GM18909 (cell line): ENCODE measurements around the gene TFAP2B.

Experiments used
- ATAC-seq: cut with Tn5 transposase; IDR thresholded peaks from one replicate; pipeline ENCODE4 v1.9.1; 2021; ENCODE audit warnings: mild to moderate bottlenecking; ENCODE audit not compliant: unreplicated experiment, poor library complexity

Gene TFAP2B

DNA sequence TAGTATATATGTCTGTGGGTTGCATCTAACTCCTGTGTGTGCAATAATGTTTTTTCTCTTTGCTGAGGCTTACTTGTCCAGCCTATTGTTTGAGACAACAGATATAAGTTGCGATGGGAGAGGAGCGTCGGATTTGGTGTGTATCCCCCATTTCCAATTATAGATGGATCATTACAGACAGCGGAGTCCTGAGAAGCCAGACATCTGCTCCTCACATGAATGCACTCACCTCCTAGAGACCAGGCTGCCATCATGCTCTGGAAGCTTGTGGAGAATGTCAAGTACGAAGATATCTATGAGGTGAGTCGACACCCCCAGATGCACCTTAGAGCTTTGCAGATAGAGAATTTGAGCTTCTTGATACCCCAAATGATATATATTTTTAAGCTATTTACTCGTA, at the start of gene TFAP2B:
Gene TFAP2B, plus strand, starts transcription at position 199 of the 400 bp plus-strand sequence. Its CDS starts 21 bp downstream, at position 220.
- ATAC-seq = no peak

DNA sequence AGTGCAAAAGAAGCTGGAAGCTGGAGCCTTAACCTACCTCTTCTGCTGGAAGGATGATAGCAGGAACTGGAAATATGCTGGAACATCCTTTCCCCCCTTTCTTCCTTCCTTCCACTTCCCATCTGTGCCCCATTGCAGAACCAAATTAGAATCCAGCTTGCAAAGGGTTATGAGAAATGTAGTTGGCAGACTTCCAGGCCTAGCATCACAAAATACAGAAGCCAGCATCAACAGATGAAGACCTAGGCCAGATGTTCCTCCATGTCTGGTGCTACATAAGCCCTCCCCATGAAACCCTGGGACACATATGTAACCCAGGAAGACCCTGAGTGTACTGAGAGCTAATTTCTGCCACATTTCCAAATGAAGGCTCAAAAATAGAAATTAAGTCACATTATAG, 40.0 kb upstream of the TFAP2B start:
- ATAC-seq = no peak

DNA sequence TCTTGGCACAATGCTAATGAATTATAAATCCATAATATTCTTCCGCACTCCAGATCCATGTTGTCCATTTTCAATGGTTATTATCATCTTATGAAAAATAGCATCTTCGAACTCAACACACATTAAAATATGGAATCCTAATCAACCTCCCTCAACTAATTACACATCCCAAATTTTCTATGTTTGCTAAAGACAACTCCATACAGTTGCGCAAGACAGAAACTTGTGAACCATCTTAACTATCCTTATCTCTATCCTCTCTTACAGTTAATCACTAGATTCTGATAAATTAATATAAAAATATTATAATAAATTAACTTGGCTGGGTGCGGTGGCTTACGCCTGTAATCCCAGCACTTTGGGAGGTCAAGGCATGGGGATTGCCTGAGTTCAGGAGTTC, 38.3 kb upstream of the TFAP2B start:
- no peak for ATAC-seq

DNA sequence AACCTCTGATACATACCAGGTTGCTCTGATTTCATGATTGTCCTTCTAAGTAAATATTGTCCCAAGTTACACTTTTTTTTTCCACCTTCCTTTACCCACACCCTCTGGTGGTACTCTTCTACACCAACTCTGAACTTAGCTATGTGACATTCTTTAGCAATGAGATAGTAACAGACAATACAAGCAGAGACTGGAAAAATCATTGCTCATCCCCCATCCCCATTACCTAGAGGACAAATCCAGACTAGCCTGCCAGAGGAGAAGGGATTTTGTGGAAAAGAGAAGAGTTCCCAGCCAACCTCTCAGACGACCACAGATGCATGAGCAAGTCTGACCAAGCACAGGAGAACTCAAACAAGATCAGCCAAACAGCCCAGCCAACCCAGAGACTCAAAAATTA, 32.8 kb upstream of the TFAP2B start:
- ATAC-seq = no peak

DNA sequence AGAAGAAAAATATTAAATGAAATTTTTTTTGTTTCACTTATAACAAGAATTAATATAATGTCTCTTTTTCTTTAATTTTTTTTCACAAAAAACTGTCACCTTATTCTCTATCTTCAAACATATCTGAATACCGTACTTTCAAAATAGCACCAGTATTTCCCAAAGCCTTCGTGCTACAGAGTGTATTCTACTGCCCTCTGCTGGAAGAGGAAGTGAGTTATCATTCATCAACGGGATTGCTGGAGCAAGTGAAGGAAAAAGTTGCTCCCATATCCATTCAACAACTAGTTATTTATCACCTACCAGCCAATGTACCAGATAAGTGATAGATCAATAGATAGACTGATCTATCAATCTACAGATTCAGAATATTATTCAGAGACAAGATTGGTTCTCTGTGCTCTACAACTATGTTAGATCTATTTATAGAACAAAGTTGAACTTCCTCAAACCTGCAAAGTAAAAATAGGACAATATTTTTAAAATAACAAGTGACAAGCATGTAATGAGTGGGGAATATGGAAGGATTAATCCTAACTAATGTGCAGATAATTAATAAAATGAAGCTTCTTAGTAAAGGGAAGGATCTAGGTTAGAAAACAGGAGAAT, 26.7 kb upstream of the TFAP2B start:
- peak; percentile 91 for ATAC-seq

DNA sequence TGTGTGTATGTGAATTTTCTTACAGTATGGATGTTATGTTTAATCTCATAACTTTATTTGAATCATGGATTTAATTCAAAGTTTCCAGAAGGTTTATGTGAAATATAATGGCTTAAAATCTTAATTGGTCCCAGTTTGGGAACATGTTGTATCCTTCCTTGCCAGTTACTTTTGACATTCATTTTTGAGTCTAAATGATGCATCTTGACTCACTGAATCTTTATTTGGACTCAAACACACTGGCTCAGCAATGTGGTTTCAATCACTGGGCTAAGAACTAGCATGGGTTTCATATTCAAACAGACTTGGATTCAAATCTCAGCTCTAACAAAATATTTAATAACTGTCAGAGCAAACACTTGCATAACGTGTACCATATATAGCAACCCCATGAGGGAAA, 25.9 kb upstream of the TFAP2B start:
- ATAC-seq = no peak

DNA sequence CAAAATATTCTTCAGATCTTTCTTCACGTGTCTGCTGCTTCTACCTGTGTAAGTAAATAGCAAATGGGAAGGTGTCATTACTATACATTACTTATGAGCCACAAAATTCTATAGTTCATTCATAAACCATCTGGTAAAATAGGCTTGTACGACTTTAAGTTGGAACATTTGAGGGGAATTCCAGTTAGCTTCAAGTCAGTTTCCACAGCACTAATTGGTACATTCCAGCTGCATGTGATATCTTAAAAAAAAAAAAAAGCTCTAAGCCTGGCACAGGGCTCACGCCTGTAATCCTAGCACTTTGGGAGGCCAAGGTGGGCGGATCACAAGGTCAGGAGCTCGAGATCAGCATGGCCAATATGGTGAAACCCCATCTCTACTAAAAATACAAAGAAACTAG, 23.1 kb upstream of the TFAP2B start:
- ATAC-seq = no peak

DNA sequence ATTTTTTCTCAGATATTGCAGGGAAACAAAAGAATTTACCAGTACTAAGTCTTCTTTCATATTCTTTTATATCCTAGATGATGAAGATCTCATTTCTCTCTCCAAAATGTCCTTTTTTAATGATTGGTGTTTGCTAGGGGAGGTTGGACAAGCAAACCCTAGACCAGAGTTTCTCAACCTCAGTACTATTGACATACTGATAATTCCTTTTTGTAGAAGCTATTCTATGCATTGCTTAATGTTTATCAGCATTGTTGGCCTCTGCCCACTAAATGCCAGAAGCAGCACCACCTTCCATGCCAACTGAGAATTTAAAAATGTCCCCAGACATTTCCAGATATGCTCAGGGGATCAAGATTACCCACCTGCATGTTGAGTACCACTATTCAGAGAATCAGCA, 14.4 kb upstream of the TFAP2B start:
- no peak for ATAC-seq

DNA sequence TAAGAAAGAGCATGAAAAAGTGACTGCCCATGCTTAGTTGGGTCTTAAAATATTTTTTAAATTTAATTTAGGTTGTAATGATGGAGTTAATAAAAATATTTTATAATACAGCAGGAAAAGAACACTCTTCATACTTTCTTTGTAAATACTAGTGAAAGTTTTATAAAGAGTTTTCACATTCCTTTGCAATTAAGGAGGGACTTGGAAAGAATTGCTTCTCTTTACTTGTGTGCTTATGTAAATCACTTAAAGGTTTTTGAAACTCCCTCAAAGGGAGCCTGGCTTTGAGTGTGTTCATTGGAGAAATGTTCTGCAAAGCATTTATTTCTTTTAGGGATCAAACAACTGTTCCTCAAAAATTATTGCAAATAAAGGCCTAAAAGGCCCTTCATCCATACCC, 11.6 kb upstream of the TFAP2B start:
- ATAC-seq = no peak

DNA sequence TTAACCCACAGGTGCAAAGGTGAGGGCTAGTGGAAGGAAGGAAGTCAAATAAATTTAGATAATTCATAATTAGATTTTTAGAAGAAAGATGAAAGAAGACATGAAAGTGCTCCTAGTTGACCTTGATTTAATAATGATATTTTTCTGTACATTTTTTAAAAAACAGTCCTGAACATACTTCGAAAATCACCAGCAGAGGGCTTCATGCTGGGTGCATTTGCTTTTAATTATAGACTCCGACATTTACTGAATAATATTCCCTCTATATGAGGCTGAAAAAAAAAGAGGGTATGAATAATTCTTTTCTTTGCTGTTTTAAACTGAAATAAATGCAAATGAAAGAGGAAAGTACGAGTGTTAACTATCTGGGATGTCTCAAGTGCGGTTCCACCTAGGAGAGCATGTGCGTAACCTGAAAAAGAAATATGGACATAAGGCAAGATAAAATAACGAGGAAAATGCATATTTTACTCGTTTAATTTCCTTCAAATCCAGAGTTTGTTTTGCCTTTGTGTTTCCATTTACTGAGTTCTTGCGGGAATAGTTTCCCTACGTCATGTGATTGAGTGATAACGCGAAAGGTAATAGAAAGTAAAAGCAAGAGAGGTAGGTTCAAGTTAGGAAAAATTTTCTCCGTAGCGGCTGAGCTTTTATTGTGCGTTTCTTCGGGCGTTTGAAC, 3.1 kb upstream of the TFAP2B start:
- peak; percentile 48 for ATAC-seq

DNA sequence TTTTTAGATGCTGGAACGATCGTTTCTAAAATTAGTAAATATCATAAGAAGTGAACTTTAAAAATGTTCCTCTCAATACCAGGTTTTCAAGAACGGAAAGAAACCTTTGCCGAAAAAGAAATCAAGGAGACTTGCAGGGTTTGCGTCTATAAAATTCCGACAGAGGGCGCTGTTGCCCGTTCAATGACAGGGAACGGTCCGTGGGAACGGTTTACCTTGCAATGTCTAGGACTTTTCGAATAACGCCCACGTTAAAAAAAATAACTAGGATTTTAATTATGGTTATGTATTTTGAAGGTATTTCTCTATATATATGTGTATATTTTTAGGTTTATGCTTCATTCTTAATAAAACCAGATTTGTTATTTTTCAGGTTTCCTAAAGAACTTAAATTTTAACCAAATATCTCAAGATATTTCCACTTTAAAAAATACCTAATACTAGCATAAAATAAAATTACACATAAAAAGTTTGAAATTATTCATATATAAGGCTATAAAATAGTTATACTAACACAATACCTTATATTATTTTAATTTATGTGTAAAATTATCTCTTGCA, 2.5 kb upstream of the TFAP2B start:
- ATAC-seq = peak; percentile 87

DNA sequence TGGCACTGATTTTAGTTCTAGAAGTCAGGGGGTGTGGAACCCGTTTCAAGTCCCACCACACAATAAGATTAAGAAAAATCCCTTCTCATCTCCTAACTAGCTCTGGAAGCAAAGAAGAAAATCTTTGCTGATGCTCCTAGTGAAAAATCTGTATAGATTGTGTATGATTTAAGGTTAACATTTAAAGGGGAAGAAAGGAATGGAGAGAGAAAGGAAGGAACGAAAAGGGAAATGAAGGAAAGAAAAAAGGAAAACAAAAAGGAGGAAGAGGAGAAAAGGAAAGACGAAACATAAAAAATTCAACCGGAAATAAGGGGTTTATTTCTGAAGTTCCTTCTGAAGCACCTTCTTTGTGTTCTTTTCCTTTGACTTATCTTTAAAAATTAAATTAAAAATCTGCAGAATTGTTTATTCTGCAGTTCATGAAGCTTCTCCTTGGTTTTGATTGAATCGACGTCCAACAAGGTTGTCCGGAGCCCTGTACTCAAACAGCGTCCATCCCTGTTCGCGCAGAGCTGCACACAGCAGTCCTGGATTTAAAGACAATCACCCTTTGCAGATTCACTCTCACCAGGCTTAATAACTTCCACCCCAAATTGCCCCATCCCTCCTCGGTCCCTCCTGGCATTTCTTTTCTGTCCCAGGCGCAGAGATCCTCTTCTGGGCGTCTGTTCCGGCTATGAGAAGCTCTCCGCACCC, 1.6 kb upstream of the TFAP2B start:
- ATAC-seq = no peak

DNA sequence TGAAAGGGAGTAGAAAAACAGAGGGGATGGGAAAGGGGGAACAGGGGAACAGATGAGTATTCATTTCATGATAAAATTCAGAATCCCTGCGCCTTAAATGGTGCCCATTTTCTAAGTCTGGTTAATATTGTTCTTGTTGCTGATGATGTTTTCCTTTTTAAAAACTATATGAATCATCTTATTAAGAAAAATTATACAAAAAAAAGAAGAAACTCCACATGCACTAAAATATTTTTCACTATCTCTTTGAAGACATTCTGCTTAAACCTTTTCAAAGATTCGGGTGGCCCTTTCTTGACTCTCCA, 1.1 kb upstream of the TFAP2B start:
- ATAC-seq = no peak

DNA sequence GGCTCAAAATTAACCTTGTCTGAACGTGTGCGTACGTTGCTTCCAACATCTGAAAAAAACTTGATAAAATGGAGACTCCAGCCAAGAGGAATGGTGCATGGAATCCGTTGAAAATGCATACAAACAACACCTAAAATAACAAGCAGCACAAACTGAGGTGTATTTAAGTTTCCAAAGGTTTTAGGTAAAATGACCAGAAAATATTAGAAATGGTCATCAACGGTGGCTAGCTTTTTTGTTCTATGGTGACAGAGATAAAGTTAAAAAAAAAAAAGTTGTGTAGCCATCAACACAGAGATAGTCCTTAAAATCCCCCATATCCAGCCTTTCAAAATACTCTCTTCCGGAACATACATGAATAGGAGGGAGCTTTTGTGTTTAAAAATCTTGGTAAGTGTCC, 651 bp upstream of the TFAP2B start:
- no peak for ATAC-seq

DNA sequence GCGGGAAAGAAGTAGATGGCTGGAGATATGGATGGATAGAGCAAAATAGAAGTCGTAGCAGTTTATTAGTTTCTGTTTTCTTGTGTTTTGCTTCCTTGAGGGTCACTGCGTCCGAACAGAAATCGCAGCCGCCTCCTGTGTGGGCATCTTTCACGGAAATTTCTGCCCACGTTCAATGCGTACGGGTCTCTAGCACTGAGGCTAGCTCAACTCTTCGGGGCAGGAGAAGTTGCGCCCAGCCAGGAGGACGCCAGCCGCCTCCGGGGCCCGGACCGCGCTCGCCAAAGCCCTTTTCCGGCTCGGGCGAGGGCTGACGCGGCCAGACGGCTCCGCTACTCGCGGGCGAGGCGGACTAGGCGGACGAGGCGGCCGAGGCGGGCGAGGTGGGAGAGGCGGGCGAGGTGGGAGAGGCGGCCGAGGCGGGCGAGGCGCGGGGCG, 814 bp downstream of the TFAP2B start:
- ATAC-seq = no peak

DNA sequence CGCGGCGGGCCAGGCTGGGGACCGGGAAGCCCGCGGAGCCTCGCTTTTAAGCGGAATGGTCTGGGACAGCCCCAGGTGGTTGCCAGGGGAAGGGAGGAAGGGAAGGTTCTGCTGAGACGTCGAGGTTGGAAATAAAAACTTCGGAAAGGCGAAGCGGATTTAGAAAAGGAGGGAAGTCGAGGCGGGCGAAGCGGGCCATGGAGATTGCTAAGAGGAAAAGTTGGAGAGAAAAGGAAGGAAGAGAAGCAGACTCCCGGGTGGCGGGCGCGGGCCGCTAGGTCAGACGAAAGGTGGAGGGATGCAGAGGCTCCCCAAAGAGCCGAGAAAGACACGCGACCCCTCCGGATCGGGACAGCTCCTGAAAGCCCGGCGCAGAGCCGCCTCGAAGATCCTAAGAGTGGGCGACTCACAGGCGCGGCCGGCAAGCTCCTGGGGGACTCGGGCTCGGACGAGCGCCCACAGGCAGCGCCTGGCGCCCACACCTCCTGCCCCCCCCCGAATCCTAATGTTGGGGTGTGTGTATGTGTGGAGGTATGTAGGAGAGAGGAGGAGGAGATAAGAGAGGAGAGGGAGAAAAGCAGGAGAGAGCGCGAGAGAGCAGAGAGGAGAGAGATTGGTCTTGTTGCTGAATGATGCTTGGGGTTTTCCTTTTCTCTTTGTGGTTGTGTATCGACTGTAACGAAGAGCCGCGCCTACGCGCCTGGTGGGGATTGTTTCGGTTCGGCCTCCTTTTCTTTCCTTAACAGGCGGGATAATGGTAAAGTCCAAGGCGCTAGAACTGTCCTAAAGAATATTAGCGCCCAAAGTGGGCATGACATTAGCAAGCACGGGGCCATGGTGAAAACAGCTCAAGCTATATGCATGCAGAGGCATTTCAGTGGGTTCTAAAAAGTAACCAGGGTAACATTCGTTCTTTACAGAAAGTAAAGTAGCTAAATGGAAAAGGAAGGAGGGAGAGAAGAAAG, 1.5 kb downstream of the TFAP2B start:
- no peak for ATAC-seq

DNA sequence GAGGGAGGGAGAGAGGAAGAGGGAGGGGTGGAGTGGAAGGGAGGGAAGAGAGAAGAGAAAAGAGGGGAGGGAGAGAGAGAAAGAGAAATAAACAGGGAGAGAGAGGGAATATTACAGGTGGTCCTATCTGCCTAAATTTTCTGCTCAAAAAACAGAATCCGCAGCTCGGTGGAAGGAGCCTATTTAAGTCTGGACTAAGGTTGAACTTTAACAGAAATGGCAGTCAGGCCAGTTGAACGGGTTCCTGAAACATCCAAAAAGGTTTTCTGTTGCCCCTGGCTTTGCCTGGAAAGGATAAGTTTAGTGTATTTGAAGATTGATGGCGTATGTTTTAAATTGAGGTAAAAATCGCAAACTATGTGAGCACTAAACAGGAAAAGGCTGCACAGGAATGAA, 2.2 kb downstream of the TFAP2B start:
- ATAC-seq = no peak

DNA sequence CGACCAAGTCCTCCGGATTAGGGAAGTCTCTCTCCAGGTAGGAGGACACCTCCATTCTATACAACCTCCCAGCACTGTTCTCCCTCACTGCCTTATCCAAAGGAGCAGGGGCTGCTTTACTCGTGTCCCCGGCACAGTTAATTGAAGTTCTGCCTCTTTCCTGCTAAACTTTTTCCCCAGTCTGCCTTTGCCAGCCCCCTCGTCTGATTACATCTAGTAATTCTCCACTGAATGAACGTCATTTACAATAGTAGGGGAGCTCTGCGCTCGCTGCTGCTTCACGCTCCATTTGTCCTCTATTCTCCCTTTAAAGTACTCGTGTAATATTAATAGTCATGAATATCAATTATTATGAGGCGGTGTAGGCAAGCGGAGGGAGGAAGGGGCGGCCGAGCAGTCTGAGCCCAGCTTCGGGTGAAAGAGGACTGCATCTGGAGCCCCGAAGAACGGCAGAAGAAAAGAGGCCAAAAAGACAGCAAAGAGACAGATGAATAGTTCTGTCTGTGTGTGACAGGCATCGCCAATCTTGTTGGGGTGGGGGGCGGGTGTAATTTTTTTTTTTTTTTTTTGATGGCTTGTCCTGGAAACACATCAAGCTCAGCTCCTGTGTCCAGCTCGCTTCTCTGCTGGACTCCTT, 2.9 kb downstream of the TFAP2B start:
- ATAC-seq = no peak

DNA sequence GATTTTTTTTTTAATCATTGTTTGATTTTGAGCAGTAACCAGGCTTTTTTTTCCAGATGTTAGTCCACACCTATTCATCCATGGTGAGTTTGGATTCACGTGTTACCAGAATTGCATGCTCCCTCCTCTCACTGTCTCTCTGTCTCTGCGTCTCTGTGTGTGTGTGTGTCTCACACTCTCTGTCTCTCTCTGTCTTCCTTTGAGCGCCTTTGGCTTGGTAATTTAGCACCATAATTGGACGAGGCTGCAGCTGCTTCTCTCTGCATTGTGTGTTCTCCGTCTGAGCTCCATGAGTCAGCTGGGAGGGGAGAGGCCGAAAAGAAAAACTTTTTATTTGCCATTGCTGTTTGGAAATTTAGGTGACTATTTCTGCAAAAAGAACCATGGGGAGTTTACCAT, 3.4 kb downstream of the TFAP2B start:
- ATAC-seq = no peak
